IMR-90 (cell line): ENCODE data around the gene ELOVL5. TPM values are rescaled to one million over a fixed set of nuclear protein-coding genes. Genes with fewer than 3 reads are reported as not detected.
A peak's percentile ranks its signal among the peaks of the same experiment; 100 is the strongest.

Experiments
- ATAC-seq: fragments of 200-7000 bp; cut with Tn5 transposase; 2 replicates; pipeline ENCODE4 v1.9.1; 2020; ENCODE audit warnings: low read depth, mild to moderate bottlenecking, moderate library complexity
- BruUV-seq: library from RNA; stranded (reverse); fragments of 400-500 nt; replicated peaks from 2 replicates; lab custom pipeline; 2021; lab: Mats Ljungman, UMichigan
- CTCF ChIA-PET: fragments of 300-600 bp; formaldehyde crosslinking; extraction: SDS; loops from one replicate; lab custom pipeline; 2021; ENCODE audit warnings: antibody characterized with exemption; lab: Yijun Ruan, JAX
- POLR2A ChIA-PET: fragments of 300-600 bp; sonication (Branson Sonifier 250); formaldehyde crosslinking; loops from one replicate; lab custom pipeline; 2022; ENCODE audit warnings: antibody characterized with exemption; ENCODE audit not compliant: unreplicated experiment; lab: Charles Lee
- DNase-seq: peaks from one replicate; pipeline ENCODE4 v3.0.0; 2013
- H2AFZ ChIP-seq: replicated peaks from 2 replicates; pipeline ENCODE3; 2013; ENCODE audit warnings: low read length, mild to moderate bottlenecking; ENCODE audit not compliant: poor library complexity
- H2AK5ac ChIP-seq: 2 replicates; pipeline ENCODE4 v1.6.1; 2013; ENCODE audit warnings: low read depth, low read length, inconsistent platforms
- H2AK9ac ChIP-seq: replicated peaks from 2 replicates; pipeline ENCODE3; 2013; ENCODE audit warnings: mild to moderate bottlenecking, low read depth, low read length, moderate library complexity; ENCODE audit not compliant: poor library complexity
- H2BK120ac ChIP-seq: 2 replicates; pipeline ENCODE4 v1.6.1; 2013; ENCODE audit warnings: low read depth, low read length, inconsistent platforms
- H2BK15ac ChIP-seq: 3 replicates; pipeline ENCODE4 v1.6.1; 2013; ENCODE audit warnings: low read depth, low read length, inconsistent platforms
- H2BK20ac ChIP-seq: 2 replicates; pipeline ENCODE4 v1.6.1; 2013; ENCODE audit warnings: low read depth, mild to moderate bottlenecking, inconsistent platforms, low read length, moderate library complexity
- H2BK5ac ChIP-seq: 2 replicates; pipeline ENCODE4 v1.6.1; 2013; ENCODE audit warnings: mild to moderate bottlenecking, low read depth, low read length, inconsistent platforms; ENCODE audit not compliant: poor library complexity, severe bottlenecking
- H3K14ac ChIP-seq: replicated peaks from 2 replicates; pipeline ENCODE4 v1.6.1; 2013; ENCODE audit warnings: low read depth, low read length, inconsistent platforms
- H3K18ac ChIP-seq: 2 replicates; pipeline ENCODE4 v1.6.1; 2013; ENCODE audit warnings: low read depth, low read length, control low read depth
- H3K23ac ChIP-seq: 2 replicates; pipeline ENCODE4 v1.6.1; 2013; ENCODE audit warnings: low read depth, low read length, inconsistent platforms
- H3K27ac ChIP-seq: 2 replicates; pipeline ENCODE4 v1.5.1; 2013; ENCODE audit warnings: mild to moderate bottlenecking, control low read depth, low read length; ENCODE audit not compliant: insufficient read depth
- H3K27me3 ChIP-seq: 2 replicates; pipeline ENCODE4 v1.6.1; 2013; ENCODE audit warnings: low read length; ENCODE audit not compliant: control insufficient read depth, insufficient read depth
- H3K36me3 ChIP-seq: 2 replicates; pipeline ENCODE4 v1.6.1; 2013; ENCODE audit warnings: low read length, mixed read lengths; ENCODE audit not compliant: control insufficient read depth, insufficient read depth
- H3K4ac ChIP-seq: 2 replicates; pipeline ENCODE4 v1.6.1; 2013; ENCODE audit warnings: low read depth, low read length, inconsistent platforms
- H3K4me1 ChIP-seq: 2 replicates; pipeline ENCODE4 v1.6.1; 2013; ENCODE audit warnings: low read length, mixed read lengths; ENCODE audit not compliant: control insufficient read depth, insufficient read depth
- H3K4me2 ChIP-seq: 2 replicates; pipeline ENCODE4 v1.6.1; 2013; ENCODE audit warnings: low read depth, mild to moderate bottlenecking, control low read depth, low read length, moderate library complexity
- H3K4me3 ChIP-seq: 2 replicates; pipeline ENCODE4 v1.5.1; 2013; ENCODE audit warnings: low read depth, mild to moderate bottlenecking, control low read depth, low read length, moderate library complexity; ENCODE audit not compliant: insufficient read depth
- H3K56ac ChIP-seq: 2 replicates; pipeline ENCODE4 v1.6.1; 2013; ENCODE audit warnings: low read length, inconsistent platforms; ENCODE audit not compliant: insufficient read depth; ENCODE audit errors: extremely low read depth
- H3K79me1 ChIP-seq, 2 experiments: 2 replicates each; pipeline ENCODE4 v1.6.1; 2013; ENCODE audit warnings: low read length in 2 of 2, inconsistent platforms in 1 of 2, low read depth in 1 of 2
- H3K9ac ChIP-seq: 2 replicates; pipeline ENCODE4 v1.6.1; 2013; ENCODE audit warnings: low read depth, low read length, control low read depth
- H3K9me1 ChIP-seq: 2 replicates; pipeline ENCODE4 v1.6.1; 2013; ENCODE audit warnings: low read length, inconsistent platforms; ENCODE audit not compliant: insufficient read depth
- H3K9me3 ChIP-seq: 2 replicates; pipeline ENCODE4 v1.6.1; 2013; ENCODE audit warnings: low read length; ENCODE audit not compliant: control insufficient read depth, insufficient read depth
- H4K20me1 ChIP-seq: 2 replicates; pipeline ENCODE4 v1.6.1; 2013; ENCODE audit warnings: low read length, inconsistent platforms; ENCODE audit not compliant: insufficient read depth
- H4K5ac ChIP-seq: 2 replicates; pipeline ENCODE4 v1.6.1; 2013; ENCODE audit warnings: mild to moderate bottlenecking, low read depth, low read length, control low read depth
- H4K8ac ChIP-seq, 2 experiments: 2 replicates each; pipeline ENCODE4 v1.6.1; 2013; ENCODE audit warnings: low read depth in 2 of 2, low read length in 2 of 2, control low read depth in 1 of 2, inconsistent platforms in 1 of 2
- H4K91ac ChIP-seq: 2 replicates; pipeline ENCODE4 v1.6.1; 2013; ENCODE audit warnings: low read depth, low read length, inconsistent platforms; ENCODE audit not compliant: insufficient read depth
- BHLHE40 ChIP-seq: fragments of 150-350 bp; IDR thresholded peaks from 2 replicates; pipeline ENCODE4 v1.6.1; 2016; ENCODE audit warnings: mild to moderate bottlenecking, low read depth, low read length
- CEBPB ChIP-seq: IDR thresholded peaks from 2 replicates; pipeline ENCODE4 v1.6.1; 2012; ENCODE audit warnings: low read depth, low read length, improper control_type of control experiment
- CHD1 ChIP-seq: IDR thresholded peaks from 2 replicates; pipeline ENCODE4 v1.6.1; 2012; ENCODE audit warnings: low read depth, low read length, improper control_type of control experiment
- CTCF ChIP-seq: conservative IDR thresholded peaks from 2 replicates; pipeline ENCODE4 v1.5.1; 2012; ENCODE audit warnings: mild to moderate bottlenecking, low read depth, low read length, improper control_type of control experiment
- MAFK ChIP-seq: IDR thresholded peaks from 2 replicates; pipeline ENCODE4 v1.6.1; 2012; ENCODE audit warnings: low read depth, low read length, improper control_type of control experiment
- MAZ ChIP-seq: IDR thresholded peaks from 2 replicates; pipeline ENCODE4 v1.6.1; 2012; ENCODE audit warnings: low read depth, mild to moderate bottlenecking, low read length, improper control_type of control experiment, moderate library complexity, borderline replicate concordance
- MXI1 ChIP-seq: IDR thresholded peaks from 2 replicates; pipeline ENCODE4 v1.6.1; 2012; ENCODE audit warnings: low read depth, mild to moderate bottlenecking, low read length, moderate library complexity, borderline replicate concordance
- RCOR1 ChIP-seq: IDR thresholded peaks from 2 replicates; pipeline ENCODE4 v1.6.1; 2012; ENCODE audit warnings: mild to moderate bottlenecking, low read length, improper control_type of control experiment; ENCODE audit not compliant: insufficient replicate concordance
- RFX5 ChIP-seq: IDR thresholded peaks from 2 replicates; pipeline ENCODE4 v1.8.0; 2012; ENCODE audit warnings: low read depth, mild to moderate bottlenecking, low read length, moderate library complexity
- SMC3 ChIP-seq: fragments of 150-350 bp; IDR thresholded peaks from 2 replicates; pipeline ENCODE4 v1.6.1; 2016; ENCODE audit warnings: low read depth, mild to moderate bottlenecking, antibody characterized with exemption, low read length, moderate library complexity
- USF2 ChIP-seq: fragments of 150-350 bp; IDR thresholded peaks from 2 replicates; pipeline ENCODE4 v1.6.1; 2017; ENCODE audit warnings: mild to moderate bottlenecking, antibody characterized with exemption, low read length, low read depth
- WGBS, 2 experiments: methylation state at CpG; one replicate each; pipeline versions ENCODE4 v1.1.5 to v1.1.7; 2013; ENCODE audit warnings: missing lambda C conversion rate in 2 of 2; ENCODE audit not compliant: insufficient read length in 1 of 2; ENCODE audit errors: extremely low coverage in 2 of 2; 5-methylcytosine and 5-hydroxymethylcytosine counted together
- dilution Hi-C: fragments of 300-500 bp; cut with HindIII; formaldehyde crosslinking; loops from one replicate; pipeline ENCODE4 v1.14.3; 2018; ENCODE audit warnings: low sequenced_read_pairs; ENCODE audit not compliant: unreplicated experiment
- in situ Hi-C: fragments of 300-500 bp; cut with MboI; formaldehyde crosslinking; loops from 3 replicates; pipeline ENCODE4 v1.14.3; 2019; ENCODE audit warnings: low sequenced_read_pairs, inconsistent platforms, mixed read lengths
- intact Hi-C: fragments of 100-400 bp; cut with micrococcal nuclease; formaldehyde crosslinking; loops from 2 replicates; pipeline ENCODE4 v1.10.0; 2022
- polyA plus RNA-seq, 3 experiments: library from polyadenylated mRNA; depleted of rRNA; stranded (reverse); fragments of >200 nt; gene quantifications; 2 replicates each; pipeline ENCODE4 v1.2.3, GENCODE V29; 2012; ENCODE audit warnings: low replicate concordance in 1 of 3
- total RNA-seq: library from RNA; depleted of rRNA; stranded (reverse); fragments of >200 nt; gene quantifications from 2 replicates; pipeline ENCODE4 v1.2.3, GENCODE V29; 2012

ELOVL5 gene
- total and polyA plus RNA-seq, 2 of the 4 experiments (the other 2 are of a cell fraction): 32.1 to 42.3 TPM

GRCh38 chr6:53302678-53303360 lies 45.9 kb downstream of the ELOVL5 start:
- H3K4me1 ChIP-seq: peaks cover 2% of the 10 kb centered on the region
- no peak overlapping the region; the same call in 2 of the 3 replicates for H2BK15ac ChIP-seq
- peaks cover 25% of the 10 kb centered on the region for H3K9me1 ChIP-seq
- no peak overlapping the region for H2AFZ ChIP-seq
- no peak overlapping the region for H4K5ac ChIP-seq
- no peak overlapping the region for H3K14ac ChIP-seq
- H3K56ac ChIP-seq: no peak overlapping the region
- ATAC-seq (peak; percentile 71), DNase-seq (peak; percentile 82)
- no peak overlapping the region for H2AK5ac ChIP-seq
- no peak overlapping the region for H2AK9ac ChIP-seq
- dilution Hi-C loops: no loop called here
- H3K36me3 ChIP-seq: no peaks in the 10 kb centered on the region
- 0 out of 2 replicates have a peak overlapping the region, but pooled peaks have one; percentile 4 for H3K9ac ChIP-seq
- intact Hi-C loops: no loop called here
- H3K23ac ChIP-seq: peak overlapping the region; percentile 0; the same call in 1 of the 2 replicates
- H3K4me3 ChIP-seq: peak overlapping the region; percentile 3; the same call in 1 of the 2 replicates
- H4K20me1 ChIP-seq: peaks cover 3% of the 10 kb centered on the region
- H4K8ac ChIP-seq: no peak overlapping the region
- POLR2A ChIA-PET: no interaction called here
- H3K79me1 ChIP-seq: peaks cover 51 to 66% of the 10 kb centered on the region in 2 experiments
- TF ChIP-seq RFX5: no peak
- no peak for TF ChIP-seq CHD1
- no peak for TF ChIP-seq MXI1
- no peak for TF ChIP-seq CTCF
- TF ChIP-seq USF2: no peak
- TF ChIP-seq SMC3: no peak
- TF ChIP-seq MAFK: no peak
- no peak for TF ChIP-seq RCOR1
- no peak for TF ChIP-seq BHLHE40
- TF ChIP-seq CEBPB: no peak
- no peak for TF ChIP-seq MAZ
- H3K18ac ChIP-seq: peak overlapping the region; percentile 2; the same call in 1 of the 2 replicates
- peak overlapping the region; percentile 60 for H2BK5ac ChIP-seq
- peak overlapping the region; percentile 29; the same call in 1 of the 2 replicates for H4K91ac ChIP-seq
- peak overlapping the region; percentile 33; the same call in 1 of the 2 replicates for H3K4me2 ChIP-seq
- no TSS peak for BruUV-seq
- no CpG with 5 or more reads among the region's 6 CpGs for WGBS, 2 experiments
- no peak overlapping the region for H2BK20ac ChIP-seq
- no peaks in the 10 kb centered on the region for H3K9me3 ChIP-seq
- CTCF ChIA-PET: no interaction called here
- no peak overlapping the region for H3K27ac ChIP-seq
- no peak overlapping the region for H2BK120ac ChIP-seq
- no peaks in the 10 kb centered on the region for H3K27me3 ChIP-seq
- in situ Hi-C loops: no loop called here
- H3K4ac ChIP-seq: peak overlapping the region; percentile 3; the same call in 1 of the 2 replicates
